Measurements from ENCODE around the gene USH2A. TPM values are rescaled to one million over a fixed set of nuclear protein-coding genes. Genes with fewer than 3 reads are reported as not detected.

Gene USH2A
- total RNA-seq, 4 donors from 2014 or later = under 0.01 TPM; not detected in 3

GRCh38 chr1:215878843-215879242, 544.4 kb downstream of the USH2A start:
- Histone ChIP-seq H3K36me3 (no peaks in the 10 kb centered on the region), H3K9me3 (no peaks in the 10 kb centered on the region), H3K27ac (no peak overlapping the region), H3K4me3 (no peak overlapping the region), H3K27me3 (no peaks in the 10 kb centered on the region), H3K4me1 (no peaks in the 10 kb centered on the region)
- TF ChIP-seq EP300 (IDR thresholded peaks at IDR 0.05; ENCODE audit: low read depth) (no peak), POLR2A (IDR thresholded peaks at IDR 0.05) (no peak), POLR2AphosphoS5 (IDR thresholded peaks at IDR 0.05) (no peak), CTCF (IDR thresholded peaks at IDR 0.05) (no peak)
- in situ Hi-C loops (cut with MboI; ENCODE audit: low pct_ligation_motif_present in 1 of 4, low pct_unique_long_range_greater_than_20kb in 1 of 4, low sequenced_read_pairs in 3 of 4) = no loop called here
- 74 to 83% methylated on average over 4 to 5 of the region's 5 CpGs for WGBS, 2 donors (ENCODE audit: low coverage in 1 of 2)
- intact Hi-C loops (cut with DNase I; ENCODE audit: low total_unique reads) = no loop called here
- no peak for DNase-seq

- no peak for TF ChIP-seq POLR2A (IDR thresholded peaks at IDR 0.05)
- intact Hi-C loops (cut with DNase I; ENCODE audit: low total_unique reads) = no loop called here
Measured at GRCh38 chr1:215878128-215878527, 545.1 kb downstream of the USH2A start.

GRCh38 chr1:215877452-215877951, 545.7 kb downstream of the USH2A start:
- 40 to 45% methylated on average over 5 of the region's 5 CpGs for WGBS, 2 donors (ENCODE audit: low coverage in 1 of 2)

More at GRCh38 chr1:215878128-215878527, 545.1 kb downstream of the USH2A start:
- Histone ChIP-seq H3K4me1 (no peaks in the 10 kb centered on the region), H3K9me3 (no peaks in the 10 kb centered on the region), H3K36me3 (no peaks in the 10 kb centered on the region), H3K4me3 (no peak overlapping the region), H3K27ac (no peak overlapping the region), H3K27me3 (no peaks in the 10 kb centered on the region)
- in situ Hi-C loops (cut with MboI; ENCODE audit: low pct_ligation_motif_present in 1 of 4, low pct_unique_long_range_greater_than_20kb in 1 of 4, low sequenced_read_pairs in 3 of 4) = no loop called here
- no peak for DNase-seq
- WGBS, 2 donors (ENCODE audit: low coverage in 1 of 2) = 80 to 86% methylated on average over 5 of the region's 5 CpGs

GRCh38 chr1:215875712-215876111, 547.5 kb downstream of the USH2A start:
- Histone ChIP-seq H3K27me3 (no peaks in the 10 kb centered on the region), H3K4me3 (no peak overlapping the region), H3K4me1 (no peaks in the 10 kb centered on the region), H3K36me3 (no peaks in the 10 kb centered on the region), H3K27ac (no peak overlapping the region), H3K9me3 (no peaks in the 10 kb centered on the region)
- no peak for TF ChIP-seq POLR2A (IDR thresholded peaks at IDR 0.05)
- no peak for TF ChIP-seq CTCF (IDR thresholded peaks at IDR 0.05)
- no peak for TF ChIP-seq EP300 (IDR thresholded peaks at IDR 0.05; ENCODE audit: low read depth)
- TF ChIP-seq POLR2AphosphoS5 (IDR thresholded peaks at IDR 0.05) = no peak
- 63 to 64% methylated on average over 1 of the region's 1 CpG for WGBS, 2 donors (ENCODE audit: low coverage in 1 of 2)
- in situ Hi-C loops (cut with MboI; ENCODE audit: low pct_ligation_motif_present in 1 of 4, low pct_unique_long_range_greater_than_20kb in 1 of 4, low sequenced_read_pairs in 3 of 4) = no loop called here
- intact Hi-C loops (cut with DNase I; ENCODE audit: low total_unique reads) = loop anchor here (2.0 kb wide), 1 partner anchor 69 kb away; no protein-coding TSS in a partner anchor
- no peak for DNase-seq

More at GRCh38 chr1:215877452-215877951, 545.7 kb downstream of the USH2A start:
- H3K27me3 ChIP-seq = no peaks in the 10 kb centered on the region
- no peak for DNase-seq
- no peak overlapping the region for H3K27ac ChIP-seq
- no peak overlapping the region for H3K4me3 ChIP-seq
- in situ Hi-C loops (cut with MboI; ENCODE audit: low pct_ligation_motif_present in 1 of 4, low pct_unique_long_range_greater_than_20kb in 1 of 4, low sequenced_read_pairs in 3 of 4) (no loop called here), intact Hi-C loops (cut with DNase I; ENCODE audit: low total_unique reads) (loop anchor here (2.0 kb wide), 1 partner anchor 71 kb away; no protein-coding TSS in a partner anchor)
- no peaks in the 10 kb centered on the region for H3K36me3 ChIP-seq
- H3K4me1 ChIP-seq = no peaks in the 10 kb centered on the region
- no peak for TF ChIP-seq EP300 (IDR thresholded peaks at IDR 0.05; ENCODE audit: low read depth)
- TF ChIP-seq POLR2A (IDR thresholded peaks at IDR 0.05) = no peak
- no peak for TF ChIP-seq CTCF (IDR thresholded peaks at IDR 0.05)
- TF ChIP-seq POLR2AphosphoS5 (IDR thresholded peaks at IDR 0.05) = no peak
- no peaks in the 10 kb centered on the region for H3K9me3 ChIP-seq

GRCh38 chr1:215875236-215875635, 548.0 kb downstream of the USH2A start:
- intact Hi-C loops (cut with DNase I; ENCODE audit: low total_unique reads) (no loop called here), in situ Hi-C loops (cut with MboI; ENCODE audit: low pct_ligation_motif_present in 1 of 4, low pct_unique_long_range_greater_than_20kb in 1 of 4, low sequenced_read_pairs in 3 of 4) (no loop called here)
- no peaks in the 10 kb centered on the region for H3K36me3 ChIP-seq
- no peaks in the 10 kb centered on the region for H3K4me1 ChIP-seq
- no peak for DNase-seq
- no peak for TF ChIP-seq EP300 (IDR thresholded peaks at IDR 0.05; ENCODE audit: low read depth)
- no peak for TF ChIP-seq POLR2AphosphoS5 (IDR thresholded peaks at IDR 0.05)
- TF ChIP-seq POLR2A (IDR thresholded peaks at IDR 0.05) = no peak
- TF ChIP-seq CTCF (IDR thresholded peaks at IDR 0.05) = no peak
- no peak overlapping the region for H3K4me3 ChIP-seq
- no peak overlapping the region for H3K27ac ChIP-seq
- H3K27me3 ChIP-seq = no peaks in the 10 kb centered on the region
- H3K9me3 ChIP-seq = no peaks in the 10 kb centered on the region
- 69 to 79% methylated on average over 3 of the region's 3 CpGs for WGBS, 2 donors (ENCODE audit: low coverage in 1 of 2)

Data from transverse colon (tissue), 4 donors.